Fibroblast of peridontal ligament (primary cell): Measurements from ENCODE around the gene PLRG1.
"Not testable (repeated sequence)": the region's sequence is repeated elsewhere in the genome, so short reads cannot be mapped to it uniquely, and the experiment has no call there.

Source experiments
- DNase-seq: peaks from one replicate; pipeline ENCODE4 v3.0.0-alpha.2; 2010; ENCODE audit errors: extremely low read depth

Gene PLRG1

GRCh38 chr4:154549894-154550790, at the start of gene PLRG1:
TSS of gene PLRG1 (minus strand) at chr4:154550400. CDS start at chr4:154550308, 92 bp downstream.
- peak; percentile 93 for DNase-seq

GRCh38 chr4:154597798-154598774, 47.9 kb upstream of the PLRG1 start:
- no peak for DNase-seq

- not testable (repeated sequence) for DNase-seq
Measured at GRCh38 chr4:154597281-154597680, 47.1 kb upstream of the PLRG1 start.

- DNase-seq = no peak
Measured at GRCh38 chr4:154595807-154596206, 45.6 kb upstream of the PLRG1 start.

GRCh38 chr4:154594343-154594742, 44.1 kb upstream of the PLRG1 start:
- DNase-seq = not testable (repeated sequence)

GRCh38 chr4:154593868-154594267, 43.7 kb upstream of the PLRG1 start:
- DNase-seq = no peak

GRCh38 chr4:154591890-154592289, 41.7 kb upstream of the PLRG1 start:
- DNase-seq = no peak

- DNase-seq = no peak
Measured at GRCh38 chr4:154590329-154591006, 40.3 kb upstream of the PLRG1 start, which contains the start of gene FGA. TSS of gene FGA (minus strand) at chr4:154590742. CDS start at chr4:154590687, 55 bp downstream.

GRCh38 chr4:154589296-154590197, 39.3 kb upstream of the PLRG1 start:
- no peak for DNase-seq

- no peak for DNase-seq
Measured at GRCh38 chr4:154588198-154588597, 38.0 kb upstream of the PLRG1 start.

- no peak for DNase-seq
Measured at GRCh38 chr4:154586296-154587033, 36.3 kb upstream of the PLRG1 start.

GRCh38 chr4:154585369-154586018, 35.3 kb upstream of the PLRG1 start:
- DNase-seq = no peak

- no peak for DNase-seq
Measured at GRCh38 chr4:154584259-154584658, 34.1 kb upstream of the PLRG1 start.

- no peak for DNase-seq
Measured at GRCh38 chr4:154583677-154584076, 33.5 kb upstream of the PLRG1 start.

- no peak for DNase-seq
Measured at GRCh38 chr4:154583230-154583629, 33.0 kb upstream of the PLRG1 start.

- DNase-seq = no peak
Measured at GRCh38 chr4:154582723-154583122, 32.5 kb upstream of the PLRG1 start.

- no peak for DNase-seq
Measured at GRCh38 chr4:154579927-154580326, 29.7 kb upstream of the PLRG1 start.

GRCh38 chr4:154578919-154579318, 28.7 kb upstream of the PLRG1 start:
- no peak for DNase-seq

- no peak for DNase-seq
Measured at GRCh38 chr4:154577324-154577723, 27.1 kb upstream of the PLRG1 start.
